H9 (cell line): ENCODE data around the gene SLC7A4. TPM values are rescaled to one million over a fixed set of nuclear protein-coding genes. Genes with fewer than 3 reads are reported as not detected.

ENCODE experiments used
- DNase-seq: peaks from one replicate; pipeline ENCODE4 v3.0.0-alpha.2; 2017
- H2AFZ ChIP-seq: one replicate; pipeline ENCODE4 v1.6.1; 2013; ENCODE audit warnings: mild to moderate bottlenecking, low read length, control low read depth, moderate library complexity
- H2AK5ac ChIP-seq: 2 replicates; pipeline ENCODE4 v1.6.1; 2013; ENCODE audit warnings: low read length, control low read depth, mixed read lengths; ENCODE audit not compliant: insufficient read length
- H2BK120ac ChIP-seq: one replicate; pipeline ENCODE4 v1.6.1; 2013; ENCODE audit warnings: low read depth, mild to moderate bottlenecking, low read length, control low read depth, inconsistent platforms; ENCODE audit not compliant: poor library complexity, severe bottlenecking
- H2BK12ac ChIP-seq: 2 replicates; pipeline ENCODE4 v1.6.1; 2013; ENCODE audit warnings: low read length, control low read depth, mixed read lengths, low read depth; ENCODE audit not compliant: insufficient read length
- H2BK15ac ChIP-seq: 2 replicates; pipeline ENCODE4 v1.6.1; 2013; ENCODE audit warnings: low read depth, low read length, control low read depth
- H2BK20ac ChIP-seq: one replicate; pipeline ENCODE4 v1.6.1; 2013; ENCODE audit warnings: low read depth, mild to moderate bottlenecking, low read length, control low read depth, inconsistent platforms; ENCODE audit not compliant: poor library complexity, severe bottlenecking
- H2BK5ac ChIP-seq: 2 replicates; pipeline ENCODE4 v1.6.1; 2013; ENCODE audit warnings: low read length, control low read depth, mixed read lengths; ENCODE audit not compliant: insufficient read length
- H3K14ac ChIP-seq: 2 replicates; pipeline ENCODE4 v1.6.1; 2013; ENCODE audit warnings: low read length, control low read depth; ENCODE audit not compliant: insufficient read depth
- H3K18ac ChIP-seq: 2 replicates; pipeline ENCODE4 v1.6.1; 2013; ENCODE audit warnings: low read depth, mild to moderate bottlenecking, mixed read lengths, low read length, control low read depth; ENCODE audit not compliant: insufficient read length
- H3K23ac ChIP-seq: 2 replicates; pipeline ENCODE4 v1.6.1; 2013; ENCODE audit warnings: low read length, control low read depth, mixed read lengths, low read depth; ENCODE audit not compliant: insufficient read length
- H3K23me2 ChIP-seq: 2 replicates; pipeline ENCODE4 v1.6.1; 2013; ENCODE audit warnings: low read depth, mild to moderate bottlenecking, mixed read lengths, low read length, control low read depth; ENCODE audit not compliant: insufficient read length, poor library complexity, severe bottlenecking
- H3K27ac ChIP-seq: 2 replicates; pipeline ENCODE4 v1.5.1; 2013; ENCODE audit warnings: low read length, control low read depth, mixed read lengths, low read depth; ENCODE audit not compliant: insufficient read length
- H3K27me3 ChIP-seq: 2 replicates; pipeline ENCODE4 v1.6.1; 2013; ENCODE audit warnings: low read length, control low read depth, inconsistent platforms; ENCODE audit not compliant: insufficient read depth
- H3K4ac ChIP-seq: 2 replicates; pipeline ENCODE4 v1.6.1; 2013; ENCODE audit warnings: low read depth, mild to moderate bottlenecking, control low read depth, inconsistent platforms, low read length, moderate library complexity
- H3K4me1 ChIP-seq: 2 replicates; pipeline ENCODE4 v1.6.1; 2013; ENCODE audit warnings: low read length, control low read depth, inconsistent platforms; ENCODE audit not compliant: insufficient read depth
- H3K4me2 ChIP-seq: 2 replicates; pipeline ENCODE4 v1.6.1; 2013; ENCODE audit warnings: low read length, control low read depth, mixed read lengths; ENCODE audit not compliant: insufficient read length, insufficient read depth
- H3K56ac ChIP-seq: 2 replicates; pipeline ENCODE4 v1.6.1; 2013; ENCODE audit warnings: low read depth, mild to moderate bottlenecking, mixed read lengths, low read length, control low read depth; ENCODE audit not compliant: insufficient read length
- H3K79me1 ChIP-seq: 2 replicates; pipeline ENCODE4 v1.6.1; 2013; ENCODE audit warnings: low read depth, mild to moderate bottlenecking, moderate library complexity, low read length, control low read depth, inconsistent platforms; ENCODE audit not compliant: insufficient read depth, poor library complexity, severe bottlenecking
- H3K79me2 ChIP-seq: 2 replicates; pipeline ENCODE4 v1.6.1; 2013; ENCODE audit warnings: low read length, control low read depth, inconsistent platforms; ENCODE audit not compliant: insufficient read depth
- H3K9ac ChIP-seq: 2 replicates; pipeline ENCODE4 v1.6.1; 2013; ENCODE audit warnings: low read length, control low read depth, mixed read lengths; ENCODE audit not compliant: insufficient read length; ENCODE audit errors: extremely low read depth
- H3K9me3 ChIP-seq: one replicate; pipeline ENCODE4 v1.6.1; 2013; ENCODE audit warnings: low read depth, low read length, inconsistent platforms; ENCODE audit not compliant: control insufficient read depth
- H3T11ph ChIP-seq: one replicate; pipeline ENCODE4 v1.6.1; 2013; ENCODE audit warnings: mild to moderate bottlenecking, low read length, control low read depth, inconsistent platforms
- H4K20me1 ChIP-seq: one replicate; pipeline ENCODE4 v1.6.1; 2013; ENCODE audit not compliant: control insufficient read depth, insufficient read length, insufficient read depth
- H4K5ac ChIP-seq: 2 replicates; pipeline ENCODE4 v1.6.1; 2013; ENCODE audit warnings: low read depth, mild to moderate bottlenecking, mixed read lengths, low read length, control low read depth; ENCODE audit not compliant: insufficient read length
- H4K8ac ChIP-seq: replicated peaks from 2 replicates; pipeline ENCODE4 v1.6.1; 2013; ENCODE audit warnings: low read length, control low read depth, mixed read lengths, low read depth; ENCODE audit not compliant: insufficient read length
- H4K91ac ChIP-seq: 2 replicates; pipeline ENCODE4 v1.6.1; 2013; ENCODE audit warnings: low read depth, mild to moderate bottlenecking, moderate library complexity, mixed read lengths, low read length, control low read depth; ENCODE audit not compliant: insufficient read length
- H3K27ac Mint-ChIP-seq, 3 experiments: 2 replicates in 2 of 3; 3 replicates in 1 of 3; pipeline ENCODE4 v1.8.0; 2020 to 2021; ENCODE audit warnings: mixed read lengths in 3 of 3, mild to moderate bottlenecking in 1 of 3, moderate library complexity in 1 of 3
- H3K27me3 Mint-ChIP-seq: 2 replicates; pipeline ENCODE4 v1.8.0; 2021; ENCODE audit warnings: low read depth, mild to moderate bottlenecking, moderate library complexity, mixed read lengths
- H3K36me3 Mint-ChIP-seq, 3 experiments: 2 replicates in 2 of 3; 3 replicates in 1 of 3; pipeline ENCODE4 v1.8.0; 2020 to 2021; ENCODE audit warnings: low read depth in 3 of 3, mixed read lengths in 3 of 3; ENCODE audit not compliant: insufficient read depth in 1 of 3
- H3K4me1 Mint-ChIP-seq, 2 experiments: 2 replicates each; pipeline ENCODE4 v1.8.0; 2020; ENCODE audit warnings: mixed read lengths in 2 of 2
- H3K4me3 Mint-ChIP-seq, 2 experiments: 2 replicates in 1 of 2; 3 replicates in 1 of 2; pipeline ENCODE4 v1.8.0; 2020 to 2021; ENCODE audit warnings: mild to moderate bottlenecking in 2 of 2, mixed read lengths in 2 of 2, moderate library complexity in 1 of 2
- H3K9me3 Mint-ChIP-seq, 2 experiments: 2 replicates in 1 of 2; 3 replicates in 1 of 2; pipeline ENCODE4 v1.8.0; 2020; ENCODE audit warnings: mild to moderate bottlenecking in 2 of 2, mixed read lengths in 2 of 2, moderate library complexity in 1 of 2
- WGBS: extraction: QIAGEN DNeasy Blood & Tissue Kit; methylation state at CpG from one replicate; pipeline ENCODE4 v1.1.7; 2013; ENCODE audit warnings: missing lambda C conversion rate, low lambda C conversion rate, mixed read lengths; ENCODE audit not compliant: insufficient read length; ENCODE audit errors: extremely low coverage; 5-methylcytosine and 5-hydroxymethylcytosine counted together
- total RNA-seq: library from RNA; stranded (reverse); gene quantifications from 2 replicates; pipeline ENCODE4 v1.2.1, GENCODE V29; 2021
- TF ChIP-seq, protein P1 (sequence below): fragments of 200-600 bp; sonication (generic); conservative IDR thresholded peaks from 3 replicates; pipeline ENCODE4 v1.8.0; 2021; ENCODE audit warnings: antibody characterized with exemption, mild to moderate bottlenecking

SLC7A4 gene
- total RNA-seq, 1 experiment from 2014 or later: 0.09 TPM

DNA sequence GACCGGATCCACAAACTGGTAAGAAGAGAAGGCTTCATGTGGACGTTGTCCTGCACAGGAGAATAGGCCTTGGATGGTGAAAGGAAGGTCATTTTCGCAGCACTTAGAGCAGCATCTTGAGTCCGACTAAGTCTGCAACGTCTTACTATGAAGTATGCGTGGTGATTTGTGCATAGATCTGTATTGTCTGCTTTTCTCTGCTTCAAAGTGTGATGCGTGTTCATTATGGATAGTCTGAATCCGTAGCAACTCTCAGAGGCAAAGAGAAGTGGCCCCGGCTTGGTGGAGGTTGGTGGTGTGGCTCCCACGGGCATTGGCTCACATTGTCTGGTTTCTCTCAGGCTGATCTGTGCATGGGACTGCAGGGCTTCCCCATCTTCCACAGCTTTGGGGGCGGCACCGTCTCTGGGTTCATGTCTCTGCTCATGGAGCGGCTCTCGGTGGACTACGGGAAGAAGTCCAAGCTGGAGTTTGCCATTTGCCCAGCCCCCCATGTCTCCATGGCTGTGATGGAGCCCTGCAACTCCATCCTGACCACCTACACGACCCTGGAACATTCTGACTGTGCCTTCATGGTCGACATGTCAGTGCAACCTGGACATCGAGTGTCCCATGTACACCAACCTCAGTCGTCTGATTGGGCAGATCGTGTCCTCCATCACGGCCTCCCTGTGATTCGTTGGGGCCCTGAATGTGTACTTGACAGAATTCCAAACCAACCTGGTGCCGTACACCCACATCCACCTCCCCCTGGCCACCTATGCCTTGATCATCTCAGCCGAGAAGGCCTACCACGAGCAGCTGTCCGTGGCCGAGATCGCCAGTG, 34.9 kb upstream of the SLC7A4 start:
- Histone ChIP-seq H3K79me2 (no peaks in the 10 kb centered on the region), H3K9me3 (no peaks in the 10 kb centered on the region), H3K4me2 (no peak overlapping the region), H3K9ac (no peak overlapping the region), H3K23me2 (no peaks in the 10 kb centered on the region), H4K91ac (no peak overlapping the region), H3K56ac (no peak overlapping the region), H3K27me3 (no peaks in the 10 kb centered on the region), H2BK120ac (no peak overlapping the region), H3K4me1 (no peaks in the 10 kb centered on the region), H2BK15ac (no peak overlapping the region), H2BK20ac (no peak overlapping the region), H3K79me1 (no peaks in the 10 kb centered on the region), H3K27ac (no peak overlapping the region), H3T11ph (no peak overlapping the region), H3K14ac (no peak overlapping the region), H2AFZ (no peak overlapping the region), H2BK12ac (no peak overlapping the region), H3K23ac (no peak overlapping the region), H3K18ac (no peak overlapping the region), H2BK5ac (no peak overlapping the region), H4K5ac (no peak overlapping the region), H4K8ac (no peak overlapping the region), H2AK5ac (no peak overlapping the region), H3K4ac (no peak overlapping the region), H4K20me1 (no peaks in the 10 kb centered on the region)
- no peaks in the 10 kb centered on the region for H3K4me1 Mint-ChIP-seq
- TF ChIP-seq, protein P1, sequence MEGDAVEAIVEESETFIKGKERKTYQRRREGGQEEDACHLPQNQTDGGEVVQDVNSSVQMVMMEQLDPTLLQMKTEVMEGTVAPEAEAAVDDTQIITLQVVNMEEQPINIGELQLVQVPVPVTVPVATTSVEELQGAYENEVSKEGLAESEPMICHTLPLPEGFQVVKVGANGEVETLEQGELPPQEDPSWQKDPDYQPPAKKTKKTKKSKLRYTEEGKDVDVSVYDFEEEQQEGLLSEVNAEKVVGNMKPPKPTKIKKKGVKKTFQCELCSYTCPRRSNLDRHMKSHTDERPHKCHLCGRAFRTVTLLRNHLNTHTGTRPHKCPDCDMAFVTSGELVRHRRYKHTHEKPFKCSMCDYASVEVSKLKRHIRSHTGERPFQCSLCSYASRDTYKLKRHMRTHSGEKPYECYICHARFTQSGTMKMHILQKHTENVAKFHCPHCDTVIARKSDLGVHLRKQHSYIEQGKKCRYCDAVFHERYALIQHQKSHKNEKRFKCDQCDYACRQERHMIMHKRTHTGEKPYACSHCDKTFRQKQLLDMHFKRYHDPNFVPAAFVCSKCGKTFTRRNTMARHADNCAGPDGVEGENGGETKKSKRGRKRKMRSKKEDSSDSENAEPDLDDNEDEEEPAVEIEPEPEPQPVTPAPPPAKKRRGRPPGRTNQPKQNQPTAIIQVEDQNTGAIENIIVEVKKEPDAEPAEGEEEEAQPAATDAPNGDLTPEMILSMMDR: no peak
- H3K27me3 Mint-ChIP-seq: peaks cover 16% of the 10 kb centered on the region
- H3K27ac Mint-ChIP-seq: peak overlapping the region in 1 of 3 experiments; percentile 37; a peak in 1 of 7 replicates
- no peak for DNase-seq
- no peak overlapping the region for H3K4me3 Mint-ChIP-seq
- no CpG with 5 or more reads among the region's 28 CpGs for WGBS
- no peaks in the 10 kb centered on the region for H3K36me3 Mint-ChIP-seq
- peaks cover 0 to 1% of the 10 kb centered on the region in 2 experiments; a peak in 1 of 5 replicates for H3K9me3 Mint-ChIP-seq
